Measurements from ENCODE around the gene R3HDM4.

R3HDM4 gene

DNA sequence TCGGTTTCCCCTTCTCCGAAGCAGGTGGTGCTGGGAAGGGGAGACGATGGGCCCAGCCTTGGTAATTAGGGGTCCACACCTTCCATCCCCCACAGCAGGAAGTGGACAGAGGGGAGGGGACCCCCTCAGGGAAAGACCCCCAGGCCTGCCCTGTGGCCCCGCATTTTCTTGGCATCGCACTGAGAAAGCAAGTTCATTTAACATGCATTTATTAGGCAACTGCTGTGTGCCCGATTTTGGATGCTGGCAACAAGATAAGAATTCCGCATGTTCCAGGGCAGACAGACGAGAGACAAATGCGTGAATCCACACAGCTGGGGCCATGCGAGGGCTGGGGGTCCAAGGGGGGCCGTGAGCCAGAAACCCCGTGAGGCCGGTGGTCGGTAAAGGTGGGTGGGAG is 41.3 kb upstream of the R3HDM4 start:
- Histone ChIP-seq H3K36me3 (ENCODE audit: control insufficient read depth, insufficient read depth, low read length) (no peaks in the 10 kb centered on the region), H3K4me1 (ENCODE audit: control insufficient read depth, insufficient read depth, low read length) (peaks cover 5% of the 10 kb centered on the region), H3K27ac (ENCODE audit: low read length) (no peak overlapping the region), H3K27me3 (ENCODE audit: control insufficient read depth, insufficient read depth, low read length) (no peaks in the 10 kb centered on the region), H3K4me3 (ENCODE audit: low read length) (no peak overlapping the region), H3K9me3 (ENCODE audit: control insufficient read depth, insufficient read depth, low read length) (no peaks in the 10 kb centered on the region)
- no peak for DNase-seq (ENCODE audit: low read depth, low spot score)
- whole genome bisulfite sequencing (ENCODE audit: insufficient coverage, insufficient read length), result no CpG with 5 or more reads among the region's 14 CpGs

DNA sequence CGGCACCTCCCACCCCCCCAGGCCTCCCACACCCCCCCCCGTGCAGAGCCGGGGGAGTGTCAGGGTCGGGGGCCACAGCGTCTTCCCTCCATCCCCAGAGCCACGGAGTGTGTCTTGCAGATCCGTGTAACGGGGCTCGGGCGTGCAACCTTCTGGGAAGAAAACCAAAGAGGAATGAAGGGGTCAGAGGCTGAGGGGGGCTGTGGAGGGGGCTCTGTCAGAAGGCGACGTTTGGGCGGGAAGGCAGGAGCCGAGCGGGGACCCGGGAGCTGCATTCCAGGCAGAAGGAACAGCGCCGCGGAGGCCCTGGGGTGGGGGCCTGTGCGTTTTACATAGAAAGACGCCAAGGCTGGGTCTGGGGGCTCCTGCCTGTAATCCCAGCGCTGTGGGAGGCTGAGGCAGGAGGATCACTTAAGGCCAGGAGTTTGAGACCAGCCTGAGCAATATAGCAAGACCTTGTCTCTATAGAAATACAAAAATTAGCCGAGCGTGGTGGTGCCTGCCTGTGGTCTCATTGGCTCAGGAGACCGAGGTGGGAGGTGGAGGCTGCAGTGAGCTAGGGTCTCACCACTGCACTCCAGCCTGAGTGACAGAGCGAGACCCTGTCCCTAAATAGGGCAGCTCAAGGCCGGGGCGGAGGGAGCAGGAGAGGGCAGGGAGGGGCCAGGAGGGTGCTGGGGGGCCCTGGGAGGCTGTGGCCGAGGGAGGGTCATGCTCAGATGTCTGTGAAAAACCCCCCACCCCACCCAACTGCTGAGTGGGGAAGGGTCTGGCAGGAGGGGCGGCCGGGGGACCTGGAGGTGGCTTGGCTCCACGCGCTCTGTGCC is 40.6 kb upstream of the R3HDM4 start:
- Histone ChIP-seq H3K36me3 (ENCODE audit: control insufficient read depth, insufficient read depth, low read length) (no peaks in the 10 kb centered on the region), H3K9me3 (ENCODE audit: control insufficient read depth, insufficient read depth, low read length) (no peaks in the 10 kb centered on the region), H3K4me3 (ENCODE audit: low read length) (no peak overlapping the region), H3K27me3 (ENCODE audit: control insufficient read depth, insufficient read depth, low read length) (no peaks in the 10 kb centered on the region), H3K27ac (ENCODE audit: low read length) (no peak overlapping the region), H3K4me1 (ENCODE audit: control insufficient read depth, insufficient read depth, low read length) (peaks cover 5% of the 10 kb centered on the region)
- DNase-seq (ENCODE audit: low read depth, low spot score), result no peak
- WGBS (ENCODE audit: insufficient coverage, insufficient read length), result no CpG with 5 or more reads among the region's 33 CpGs

DNA sequence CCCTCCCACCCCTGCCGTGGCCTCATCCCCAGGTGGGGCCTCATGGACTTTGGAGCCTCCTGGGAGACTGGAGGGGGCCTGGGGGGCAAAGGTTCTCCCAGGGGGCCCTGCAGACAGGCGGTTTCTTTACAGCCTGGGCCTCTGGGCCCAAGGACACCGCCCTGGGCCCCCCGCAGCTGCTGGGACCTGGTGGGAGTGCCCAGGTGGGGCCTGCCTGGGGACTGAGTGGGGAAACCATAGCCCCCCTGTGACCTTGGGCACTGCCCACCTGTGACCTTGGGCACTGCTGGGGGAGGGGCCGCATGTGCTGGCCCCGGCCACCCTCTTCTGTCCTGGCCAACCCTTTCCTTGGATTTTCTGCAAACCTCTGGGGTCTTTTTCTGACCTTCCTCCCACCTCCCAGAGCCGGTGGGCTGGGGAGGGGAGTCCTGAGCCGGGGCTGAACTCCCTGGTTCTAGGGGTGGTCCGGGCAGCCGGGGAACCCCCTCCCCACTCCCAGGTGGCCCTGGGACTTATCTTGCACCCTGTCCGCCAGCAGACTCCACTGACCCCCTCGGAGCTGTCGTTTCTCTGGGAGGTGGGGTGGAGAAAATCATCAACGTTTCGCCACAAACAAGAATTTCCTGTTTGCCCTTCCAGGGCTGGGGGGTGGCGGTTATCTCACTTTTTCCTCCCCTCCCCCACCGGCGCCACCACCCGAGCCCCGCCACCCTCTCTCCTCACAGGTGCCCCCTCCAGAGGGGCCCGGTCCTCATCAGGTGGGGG is 39.8 kb upstream of the R3HDM4 start:
- H3K4me3 ChIP-seq (ENCODE audit: low read length), result no peak overlapping the region
- H3K4me1 ChIP-seq (ENCODE audit: control insufficient read depth, insufficient read depth, low read length), result peaks cover 5% of the 10 kb centered on the region
- no peaks in the 10 kb centered on the region for H3K36me3 ChIP-seq (ENCODE audit: control insufficient read depth, insufficient read depth, low read length)
- no peak overlapping the region for H3K27ac ChIP-seq (ENCODE audit: low read length)
- H3K27me3 ChIP-seq (ENCODE audit: control insufficient read depth, insufficient read depth, low read length), result no peaks in the 10 kb centered on the region
- DNase-seq (ENCODE audit: low read depth, low spot score), result no peak
- WGBS (ENCODE audit: insufficient coverage, insufficient read length), result no CpG with 5 or more reads among the region's 21 CpGs
- H3K9me3 ChIP-seq (ENCODE audit: control insufficient read depth, insufficient read depth, low read length), result no peaks in the 10 kb centered on the region

DNA sequence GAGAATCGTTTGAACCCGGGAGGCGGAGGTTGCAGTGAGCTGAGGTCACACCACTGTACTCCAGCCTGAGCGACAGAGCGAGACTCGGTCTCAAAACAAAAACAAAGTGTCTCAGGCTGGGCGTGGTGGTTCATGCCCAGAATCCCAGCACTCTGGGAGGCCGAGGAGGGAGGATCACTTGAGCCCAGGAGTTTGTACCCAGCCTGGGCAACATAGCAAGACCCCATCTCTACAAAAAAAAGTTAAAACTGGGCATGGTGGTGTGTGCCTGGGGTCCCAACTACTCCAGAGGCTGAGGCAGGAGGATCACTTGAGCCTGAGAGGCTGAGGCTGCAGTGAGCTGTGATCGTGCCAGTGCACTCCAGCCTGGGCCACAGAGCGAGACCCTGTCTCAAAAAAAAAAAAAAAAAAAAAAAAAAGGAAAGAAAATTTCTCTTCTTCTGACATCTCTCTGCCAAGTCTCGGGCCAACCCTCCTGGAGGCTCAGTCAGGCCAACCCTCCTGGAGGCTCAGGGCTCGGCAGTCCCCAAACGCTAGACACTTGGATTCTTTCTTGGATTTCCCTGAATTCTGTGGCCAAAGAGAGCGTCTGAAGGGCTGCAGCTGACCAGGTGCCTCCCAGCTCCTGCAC is 39.1 kb upstream of the R3HDM4 start:
- H3K4me1 ChIP-seq (ENCODE audit: control insufficient read depth, insufficient read depth, low read length), result peaks cover 5% of the 10 kb centered on the region
- no peaks in the 10 kb centered on the region for H3K9me3 ChIP-seq (ENCODE audit: control insufficient read depth, insufficient read depth, low read length)
- no peak for DNase-seq (ENCODE audit: low read depth, low spot score)
- no peaks in the 10 kb centered on the region for H3K27me3 ChIP-seq (ENCODE audit: control insufficient read depth, insufficient read depth, low read length)
- no peak overlapping the region for H3K27ac ChIP-seq (ENCODE audit: low read length)
- WGBS (ENCODE audit: insufficient coverage, insufficient read length), result no CpG with 5 or more reads among the region's 14 CpGs
- H3K4me3 ChIP-seq (ENCODE audit: low read length), result no peak overlapping the region
- H3K36me3 ChIP-seq (ENCODE audit: control insufficient read depth, insufficient read depth, low read length), result no peaks in the 10 kb centered on the region

DNA sequence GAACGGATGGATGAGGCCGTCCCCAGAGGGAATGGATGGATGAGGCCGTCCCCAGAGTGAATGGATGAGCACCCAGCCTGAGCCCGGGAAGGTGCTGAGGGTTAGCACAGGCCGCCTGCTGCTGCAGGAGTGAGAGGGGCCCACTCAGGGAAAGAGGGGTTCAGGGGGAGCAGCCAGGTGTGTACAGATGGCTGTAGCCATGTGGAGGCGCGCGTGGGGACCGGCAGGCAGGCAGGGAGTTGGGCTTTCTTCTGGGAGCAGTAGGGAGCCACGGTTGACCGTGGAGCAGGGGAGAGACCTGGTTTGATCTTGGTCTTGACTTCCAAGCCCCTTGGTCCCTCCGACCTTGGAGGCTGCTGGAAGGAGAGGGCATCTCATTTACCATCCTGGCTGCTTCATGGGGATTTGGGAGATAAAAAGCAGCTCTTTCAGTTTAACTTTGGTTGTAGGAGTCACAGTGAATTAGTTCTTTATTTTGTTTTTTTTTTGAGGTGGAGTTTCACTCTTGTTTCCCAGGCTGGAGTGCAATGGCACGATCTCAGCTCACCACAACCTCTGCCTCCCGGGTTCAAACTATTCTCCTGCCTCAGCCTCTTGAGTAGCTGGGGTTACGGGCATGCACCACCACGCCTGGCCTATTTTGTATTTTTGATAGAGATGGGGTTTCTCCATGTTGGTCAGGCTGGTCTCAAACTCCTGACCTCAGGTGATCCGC is 37.5 kb upstream of the R3HDM4 start:
- DNase-seq (ENCODE audit: low read depth, low spot score), result no peak
- Histone ChIP-seq H3K4me1 (ENCODE audit: control insufficient read depth, insufficient read depth, low read length) (peaks cover 3% of the 10 kb centered on the region), H3K36me3 (ENCODE audit: control insufficient read depth, insufficient read depth, low read length) (no peaks in the 10 kb centered on the region), H3K9me3 (ENCODE audit: control insufficient read depth, insufficient read depth, low read length) (no peaks in the 10 kb centered on the region), H3K27me3 (ENCODE audit: control insufficient read depth, insufficient read depth, low read length) (no peaks in the 10 kb centered on the region), H3K27ac (ENCODE audit: low read length) (no peak overlapping the region), H3K4me3 (ENCODE audit: low read length) (no peak overlapping the region)
- WGBS (ENCODE audit: insufficient coverage, insufficient read length), result no CpG with 5 or more reads among the region's 17 CpGs

DNA sequence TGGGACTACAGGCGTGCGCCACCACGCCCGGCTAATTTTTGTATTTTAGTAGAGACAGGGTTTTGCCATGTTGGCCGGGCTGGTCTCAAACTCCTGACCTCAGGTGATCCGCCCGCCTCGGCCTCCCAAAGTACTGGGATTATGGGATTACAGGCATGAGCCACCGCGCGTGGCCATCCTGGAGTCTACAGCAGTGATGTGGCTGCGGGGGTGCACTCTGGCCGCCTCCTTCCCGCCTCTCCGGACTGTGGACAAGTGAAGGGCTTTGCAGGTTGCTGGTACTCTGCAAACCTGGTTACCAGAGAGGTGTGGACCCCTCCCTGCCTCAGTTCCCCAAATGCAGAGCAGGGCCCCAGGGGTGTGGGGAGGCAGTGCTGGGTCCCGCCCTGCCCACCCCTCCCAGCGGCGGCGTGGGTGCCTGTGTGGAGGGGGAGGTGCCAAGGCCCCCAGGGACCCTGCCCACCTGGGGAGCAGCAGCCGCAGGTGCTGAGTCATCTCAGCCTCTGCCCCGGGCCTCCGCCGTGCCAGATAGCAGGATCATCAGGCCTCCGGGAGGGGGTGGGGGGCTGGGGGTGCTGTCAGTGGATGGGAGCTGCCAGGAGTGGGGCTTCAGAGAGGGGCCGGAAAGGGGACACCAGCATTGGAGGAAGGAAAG is 36.0 kb upstream of the R3HDM4 start:
- peaks cover 2% of the 10 kb centered on the region; the same call in 1 of the 2 replicates for H3K4me1 ChIP-seq (ENCODE audit: control insufficient read depth, insufficient read depth, low read length)
- H3K27ac ChIP-seq (ENCODE audit: low read length), result no peak overlapping the region
- DNase-seq (ENCODE audit: low read depth, low spot score), result no peak
- H3K27me3 ChIP-seq (ENCODE audit: control insufficient read depth, insufficient read depth, low read length), result no peaks in the 10 kb centered on the region
- 0 out of 2 replicates have a peak, but pooled peaks cover 3% of the 10 kb centered on the region for H3K36me3 ChIP-seq (ENCODE audit: control insufficient read depth, insufficient read depth, low read length)
- H3K9me3 ChIP-seq (ENCODE audit: control insufficient read depth, insufficient read depth, low read length), result no peaks in the 10 kb centered on the region
- WGBS (ENCODE audit: insufficient coverage, insufficient read length), result no CpG with 5 or more reads among the region's 25 CpGs
- no peak overlapping the region for H3K4me3 ChIP-seq (ENCODE audit: low read length)

DNA sequence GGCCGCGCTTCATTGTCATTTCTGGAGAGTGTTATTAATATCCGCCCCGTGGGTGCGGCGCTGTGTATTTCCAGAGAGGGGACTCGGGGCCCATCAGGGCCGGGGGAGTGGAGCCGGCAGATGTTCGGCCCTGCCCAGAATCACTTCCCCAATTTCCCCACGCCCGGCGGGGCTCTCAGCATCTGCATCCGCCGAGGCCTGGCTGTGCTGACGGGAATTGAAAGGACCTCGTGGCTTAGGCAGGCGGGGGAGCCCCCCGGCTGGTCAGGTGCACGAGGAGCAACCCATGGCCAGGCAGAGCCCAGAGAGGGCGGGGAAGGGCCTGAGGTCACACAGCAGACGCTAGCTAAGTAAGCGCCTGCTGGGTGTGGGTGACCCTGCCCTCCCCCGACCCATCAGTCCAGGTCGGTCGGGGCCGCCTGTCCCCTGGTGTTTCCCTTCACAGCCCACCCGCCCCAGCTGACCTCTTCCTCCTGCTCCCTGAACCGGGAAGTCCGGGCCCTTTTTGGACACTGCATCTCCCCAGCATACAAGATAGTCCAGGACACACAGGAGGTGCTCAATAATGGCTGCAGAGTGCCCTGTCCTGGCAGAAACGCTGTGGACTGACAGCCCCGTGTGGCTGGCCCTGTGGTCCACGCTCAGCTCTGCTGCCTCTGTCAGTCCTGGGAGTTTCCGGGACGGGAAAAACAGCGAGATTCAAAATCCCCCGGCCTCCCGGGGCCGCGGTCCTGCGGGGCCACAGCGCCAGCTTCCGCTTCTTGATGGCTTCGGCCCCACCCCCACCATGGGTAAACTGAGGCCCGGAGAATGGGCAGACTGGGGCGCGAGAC is 34.9 kb upstream of the R3HDM4 start:
- H3K27ac ChIP-seq (ENCODE audit: low read length), result no peak overlapping the region
- no peak for DNase-seq (ENCODE audit: low read depth, low spot score)
- H3K27me3 ChIP-seq (ENCODE audit: control insufficient read depth, insufficient read depth, low read length), result no peaks in the 10 kb centered on the region
- no peaks in the 10 kb centered on the region for H3K4me1 ChIP-seq (ENCODE audit: control insufficient read depth, insufficient read depth, low read length)
- no peaks in the 10 kb centered on the region for H3K9me3 ChIP-seq (ENCODE audit: control insufficient read depth, insufficient read depth, low read length)
- WGBS (ENCODE audit: insufficient coverage, insufficient read length), result no CpG with 5 or more reads among the region's 47 CpGs
- H3K36me3 ChIP-seq (ENCODE audit: control insufficient read depth, insufficient read depth, low read length), result peaks cover 5% of the 10 kb centered on the region; the same call in 1 of the 2 replicates
- no peak overlapping the region for H3K4me3 ChIP-seq (ENCODE audit: low read length)

DNA sequence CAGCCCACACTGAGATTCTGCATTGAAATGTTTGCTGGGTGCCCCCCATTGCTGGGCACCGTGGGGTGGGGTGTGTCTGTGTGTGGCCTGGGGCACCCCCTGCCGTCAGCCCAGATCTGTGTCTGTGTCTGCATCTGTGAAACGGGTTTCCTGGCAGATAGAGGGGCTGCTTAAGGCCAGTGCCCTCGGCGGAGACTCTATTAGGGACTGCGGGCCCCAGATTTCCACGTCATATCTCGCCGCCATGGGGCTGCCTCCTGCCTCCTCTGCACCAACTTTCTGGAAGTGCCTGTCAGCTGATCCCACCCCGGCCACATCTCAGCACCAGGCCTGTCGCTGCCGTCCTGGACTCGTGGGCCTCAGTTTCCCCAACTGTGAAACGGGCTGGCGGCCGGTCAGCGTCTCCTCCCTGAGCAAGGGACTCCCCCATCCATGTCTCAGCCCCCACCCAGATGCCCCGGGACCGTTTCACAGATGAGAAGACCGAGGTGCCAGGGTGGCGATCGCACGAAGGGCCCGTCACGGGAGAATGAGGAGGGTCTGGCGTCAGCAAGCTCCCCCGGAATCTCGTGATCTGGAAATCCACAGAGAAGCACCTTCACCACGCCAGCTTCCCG is 34.2 kb upstream of the R3HDM4 start:
- Histone ChIP-seq H3K27me3 (ENCODE audit: control insufficient read depth, insufficient read depth, low read length) (no peaks in the 10 kb centered on the region), H3K9me3 (ENCODE audit: control insufficient read depth, insufficient read depth, low read length) (no peaks in the 10 kb centered on the region), H3K27ac (ENCODE audit: low read length) (no peak overlapping the region), H3K36me3 (ENCODE audit: control insufficient read depth, insufficient read depth, low read length) (peaks cover 8% of the 10 kb centered on the region), H3K4me1 (ENCODE audit: control insufficient read depth, insufficient read depth, low read length) (no peaks in the 10 kb centered on the region), H3K4me3 (ENCODE audit: low read length) (no peak overlapping the region)
- DNase-seq (ENCODE audit: low read depth, low spot score), result no peak
- WGBS (ENCODE audit: insufficient coverage, insufficient read length), result no CpG with 5 or more reads among the region's 30 CpGs
